K562 (cell line): ENCODE data around the gene CYB561A3. TPM values are rescaled to one million over a fixed set of nuclear protein-coding genes. Genes with fewer than 3 reads are reported as not detected.

Experiments
- CCNT2 ChIP-seq: IDR thresholded peaks from 2 replicates; pipeline ENCODE4 v1.6.1; 2011; ENCODE audit warnings: borderline replicate concordance, low read depth, mild to moderate bottlenecking, moderate library complexity, mixed read lengths, low read length; ENCODE audit not compliant: insufficient read length; ENCODE audit errors: extremely low read depth
- ELF4 ChIP-seq: fragments of 450-650 bp; formaldehyde crosslinking; IDR thresholded peaks from 2 replicates; pipeline ENCODE4 v1.4.0; 2022; ENCODE audit warnings: missing genetic modification characterization
- ETV5 ChIP-seq: sonication (generic); formaldehyde crosslinking; IDR thresholded peaks from 2 replicates; pipeline ENCODE4 v1.4.0; 2020; ENCODE audit warnings: low read depth, mild to moderate bottlenecking, missing genetic modification reagents
- EWSR1 ChIP-seq: fragments of 450-650 bp; IDR thresholded peaks from 2 replicates; pipeline ENCODE4 v1.6.1; 2018; ENCODE audit warnings: borderline replicate concordance, mild to moderate bottlenecking, low read depth, moderate library complexity; ENCODE audit not compliant: partially characterized antibody
- HEY1 ChIP-seq: fragments of 250-450 bp; sonication (Bioruptor Pico); IDR thresholded peaks from 2 replicates; pipeline ENCODE4 v1.5.0; 2020; ENCODE audit warnings: mild to moderate bottlenecking, moderate library complexity, borderline replicate concordance
- KLF13 ChIP-seq: fragments of 450-650 bp; IDR thresholded peaks from 2 replicates; pipeline ENCODE4 v1.6.1; 2016; ENCODE audit warnings: missing genetic modification characterization, low read depth, mild to moderate bottlenecking, missing compliant biosample characterization, moderate library complexity, borderline replicate concordance
- LEF1 ChIP-seq: fragments of 450-650 bp; IDR thresholded peaks from 2 replicates; pipeline ENCODE4 v1.6.1; 2016; ENCODE audit warnings: mild to moderate bottlenecking
- MEIS2 ChIP-seq: fragments of 450-650 bp; IDR thresholded peaks from 2 replicates; pipeline ENCODE4 v1.6.1; 2014; ENCODE audit warnings: mild to moderate bottlenecking; ENCODE audit not compliant: partially characterized antibody
- REST ChIP-seq, 2 experiments: fragments of 450-650 bp; formaldehyde crosslinking in 1 of 2; IDR thresholded peaks; 2 replicates each; pipeline versions ENCODE4 v1.4.0 to v1.6.1; 2014 to 2020; ENCODE audit warnings: mild to moderate bottlenecking in 2 of 2, borderline replicate concordance in 1 of 2, low read depth in 1 of 2
- TSC22D4 ChIP-seq: fragments of 450-650 bp; IDR thresholded peaks from 2 replicates; pipeline ENCODE4 v1.6.1; 2016; ENCODE audit warnings: missing genetic modification characterization, missing biosample characterization, control low read depth
- UBTF ChIP-seq, 2 experiments: IDR thresholded peaks; 2 replicates each; pipeline ENCODE4 v1.6.1; 2012; ENCODE audit warnings: improper control_type of control experiment in 2 of 2, low read depth in 2 of 2, low read length in 2 of 2, borderline replicate concordance in 1 of 2
- USF1 ChIP-seq: sonication (generic); formaldehyde crosslinking; IDR thresholded peaks from 2 replicates; pipeline ENCODE4 v1.9.0; 2022; ENCODE audit warnings: mild to moderate bottlenecking, missing genetic modification reagents
- ZBTB1 ChIP-seq: sonication (generic); formaldehyde crosslinking; IDR thresholded peaks from 2 replicates; pipeline ENCODE4 v1.8.1; 2023; ENCODE audit warnings: missing genetic modification reagents, low read depth, mild to moderate bottlenecking, borderline replicate concordance
- ZEB2 ChIP-seq: fragments of 450-650 bp; IDR thresholded peaks from 2 replicates; pipeline ENCODE4 v1.6.1; 2016
- ZNF311 ChIP-seq: fragments of 250-450 bp; sonication (Bioruptor Pico); IDR thresholded peaks from 2 replicates; pipeline ENCODE4 v1.4.0; 2020; ENCODE audit warnings: mild to moderate bottlenecking, moderate library complexity
- polyA plus RNA-seq, 8 experiments: library from polyadenylated mRNA; depleted of rRNA in 4 of 8; stranded (reverse) in 5 of 8; unstranded in 3 of 8; fragments of >200 nt; fragmentation: Nextera tagmentation in 2 of 8; fragmentation: Illumina TruSeq in 1 of 8; extraction: Ambion mirVana in 2 of 8; extraction: Trizol in 1 of 8; gene quantifications; 2 replicates each; pipeline versions ENCODE4 v1.2.1 to v1.2.3, GENCODE V29; 2011 to 2014; ENCODE audit warnings: inconsistent platforms in 1 of 8, missing spikeins in 1 of 8
- total RNA-seq, 7 experiments: library from RNA; depleted of rRNA in 6 of 7; stranded (reverse); fragments of >200 nt in 6 of 7; fragmentation: Illumina TruSeq in 2 of 7; extraction: Trizol in 2 of 7; gene quantifications; 2 replicates each; pipeline versions ENCODE4 v1.2.1 to v1.2.3, GENCODE V29; 2011 to 2021; ENCODE audit warnings: low replicate concordance in 1 of 7

The CYB561A3 gene
- total and polyA plus RNA-seq, 9 of the 15 experiments (the other 6 are each of a cell fraction or from before 2014, with no cell fraction given) = 29.2 to 78.9 (median 37.9) TPM

- no peak for TF ChIP-seq REST (IDR thresholded peaks at IDR 0.05; ENCODE audit: borderline replicate concordance)
- TF ChIP-seq REST (CRISPR knock-in tag; IDR thresholded peaks at IDR 0.05; ENCODE audit: low read depth) = no peak
- TF ChIP-seq TSC22D4 (tag) = no peak
- no peak for TF ChIP-seq HEY1 (CRISPR knock-in tag)
- TF ChIP-seq MEIS2 = no peak
- no peak for TF ChIP-seq EWSR1
- TF ChIP-seq CCNT2 = no peak
- no peak for TF ChIP-seq ETV5 (CRISPR knock-in tag)
- no peak for TF ChIP-seq ZBTB1 (CRISPR knock-in tag)
- no peak for TF ChIP-seq KLF13 (tag)
- 0 out of 2 replicates have a peak, but pooled peaks have one; percentile 10 for TF ChIP-seq ELF4 (CRISPR knock-in tag)
- no peak for TF ChIP-seq UBTF (IDR thresholded peaks at IDR 0.05; ENCODE audit: borderline replicate concordance in 1 of 2, low read depth in 2 of 2, low read length in 2 of 2)
- peak; percentile 43; the same call in 1 of the 2 replicates for TF ChIP-seq USF1 (CRISPR knock-in tag)
- no peak for TF ChIP-seq ZEB2
- TF ChIP-seq LEF1 = no peak
- TF ChIP-seq ZNF311 (CRISPR knock-in tag) = no peak
Measured at GRCh38 chr11:61334434-61335354, 27.0 kb downstream of the CYB561A3 start (continued).
